Calu3 (cell line): ENCODE results near the gene RNF227. TPM values are rescaled to one million over a fixed set of nuclear protein-coding genes. Genes with fewer than 3 reads are reported as not detected.

ENCODE experiments used
- BruUV-seq: library from RNA; stranded (reverse); fragments of 400-500 nt; replicated peaks from 2 replicates; lab custom pipeline; 2021; lab: Mats Ljungman, UMichigan
- CTCF ChIA-PET: fragments of 300-600 bp; sonication (Branson Sonifier 250); formaldehyde crosslinking; loops from one replicate; lab custom pipeline; 2022; ENCODE audit warnings: antibody characterized with exemption; lab: Charles Lee
- DNase-seq: peaks from one replicate; pipeline ENCODE4 v3.0.0; 2022
- H3K27ac Mint-ChIP-seq: one replicate; pipeline ENCODE4 v1.8.0; 2022; ENCODE audit warnings: mixed read lengths; ENCODE audit not compliant: unreplicated experiment
- H3K27me3 Mint-ChIP-seq: one replicate; pipeline ENCODE4 v1.8.0; 2022; ENCODE audit warnings: mixed read lengths; ENCODE audit not compliant: unreplicated experiment
- H3K36me3 Mint-ChIP-seq: one replicate; pipeline ENCODE4 v1.8.0; 2022; ENCODE audit warnings: mild to moderate bottlenecking, moderate library complexity, mixed read lengths; ENCODE audit not compliant: insufficient read depth, unreplicated experiment
- H3K4me1 Mint-ChIP-seq: one replicate; pipeline ENCODE4 v1.8.0; 2022; ENCODE audit warnings: mild to moderate bottlenecking, low read depth, mixed read lengths; ENCODE audit not compliant: unreplicated experiment
- H3K4me3 Mint-ChIP-seq: one replicate; pipeline ENCODE4 v1.8.0; 2022; ENCODE audit warnings: mild to moderate bottlenecking, low read depth, moderate library complexity, mixed read lengths; ENCODE audit not compliant: unreplicated experiment
- H3K9me3 Mint-ChIP-seq: one replicate; pipeline ENCODE4 v1.8.0; 2022; ENCODE audit warnings: low read depth, mixed read lengths; ENCODE audit not compliant: unreplicated experiment
- CTCF ChIP-seq: fragments of 200-600 bp; IDR thresholded peaks from one replicate; pipeline ENCODE4 v1.8.0; 2022; ENCODE audit warnings: antibody characterized with exemption; ENCODE audit not compliant: unreplicated experiment
- intact Hi-C: fragments of 100-400 bp; cut with micrococcal nuclease; formaldehyde crosslinking; loops from one replicate; pipeline ENCODE4 v1.10.0; 2022; ENCODE audit not compliant: unreplicated experiment
- total RNA-seq: library from RNA; stranded (reverse); gene quantifications from 2 replicates; pipeline ENCODE4 v1.2.3, GENCODE V29; 2022

The RNF227 gene
- total RNA-seq, 1 experiment from 2014 or later, result 2.0 TPM

- intact Hi-C loops, result no loop called here
- Mint-ChIP-seq H3K27me3 (no peaks in the 10 kb centered on the region), H3K4me1 (no peaks in the 10 kb centered on the region), H3K4me3 (peak overlapping the region; percentile 28), H3K27ac (no peak overlapping the region), H3K36me3 (no peaks in the 10 kb centered on the region), H3K9me3 (no peaks in the 10 kb centered on the region)
- BruUV-seq, result no TSS peak
- DNase-seq, result no peak
- CTCF ChIA-PET, result no interaction called here
- TF ChIP-seq CTCF, result no peak
These were observed 6.3 kb upstream of the RNF227 start for GRCh38 chr17:7922269-7922844.

- CTCF ChIA-PET, result interaction anchor here (0.7 kb wide), 1 partner anchor 84 kb away, joined by 3 read pairs; no protein-coding TSS in a partner anchor
- H3K27ac Mint-ChIP-seq, result peak overlapping the region; percentile 60
- H3K4me1 Mint-ChIP-seq, result no peaks in the 10 kb centered on the region
- no peak for DNase-seq
- intact Hi-C loops, result loop anchor here (10.0 kb wide), 1 partner anchor 128 kb away; no protein-coding TSS in a partner anchor
- H3K9me3 Mint-ChIP-seq, result no peaks in the 10 kb centered on the region
- peaks cover 25% of the 10 kb centered on the region for H3K36me3 Mint-ChIP-seq
- no peak for TF ChIP-seq CTCF
- BruUV-seq, result no TSS peak
- H3K27me3 Mint-ChIP-seq, result no peaks in the 10 kb centered on the region
- H3K4me3 Mint-ChIP-seq, result peak overlapping the region; percentile 66
These were observed 719 bp upstream of the RNF227 start for GRCh38 chr17:7916808-7917207.

- H3K9me3 Mint-ChIP-seq, result no peaks in the 10 kb centered on the region
- H3K36me3 Mint-ChIP-seq, result peaks cover 25% of the 10 kb centered on the region
- CTCF ChIA-PET, result interaction anchor here (0.9 to 1.4 kb wide), 2 partner anchors 125 to 141 kb away, joined by 5 to 7 read pairs; no protein-coding TSS in a partner anchor
- no TSS peak for BruUV-seq
- H3K27ac Mint-ChIP-seq, result peak overlapping the region; percentile 60
- no peaks in the 10 kb centered on the region for H3K27me3 Mint-ChIP-seq
- no peak for DNase-seq
- intact Hi-C loops, result loop anchor here (10.0 kb wide), 1 partner anchor 128 kb away; no protein-coding TSS in a partner anchor
- no peak for TF ChIP-seq CTCF
- H3K4me1 Mint-ChIP-seq, result no peaks in the 10 kb centered on the region
- peak overlapping the region; percentile 66 for H3K4me3 Mint-ChIP-seq
These were observed 245 bp upstream of the RNF227 start for GRCh38 chr17:7916385-7916682.

GRCh38 chr17:7915179-7915610 is 894 bp downstream of the RNF227 start:
- peak overlapping the region; percentile 50 for H3K27ac Mint-ChIP-seq
- peak overlapping the region; percentile 66 for H3K4me3 Mint-ChIP-seq
- no peak for TF ChIP-seq CTCF
- peaks cover 32% of the 10 kb centered on the region for H3K36me3 Mint-ChIP-seq
- DNase-seq, result no peak
- H3K4me1 Mint-ChIP-seq, result no peaks in the 10 kb centered on the region
- no TSS peak for BruUV-seq
- no peaks in the 10 kb centered on the region for H3K9me3 Mint-ChIP-seq
- H3K27me3 Mint-ChIP-seq, result no peaks in the 10 kb centered on the region
- CTCF ChIA-PET, result interaction anchor here (1.2 to 1.4 kb wide), 2 partner anchors 73 to 143 kb away, joined by 5 read pairs; no protein-coding TSS in a partner anchor
- intact Hi-C loops, result loop anchor here (10.0 kb wide), 1 partner anchor 130 kb away; no protein-coding TSS in a partner anchor
